Smooth muscle cell (in vitro differentiated cells): ENCODE data around the gene CXCL9. TPM values are rescaled to one million over a fixed set of nuclear protein-coding genes. Genes with fewer than 3 reads are reported as not detected.

Experiments used
- DNase-seq: peaks from one replicate; lab custom pipeline; 2025; ENCODE audit not compliant: unreplicated experiment; lab: John Stamatoyannopoulos, UW
- H2AFZ ChIP-seq: fragments of 200-600 bp; sonication (generic); 2 replicates; pipeline ENCODE4 v1.6.0; 2016; ENCODE audit warnings: antibody characterized with exemption, low read depth, mild to moderate bottlenecking
- H3F3A ChIP-seq: fragments of 200-600 bp; sonication (generic); 2 replicates; pipeline ENCODE4 v1.6.0; 2017; ENCODE audit warnings: antibody characterized with exemption, low read depth
- H3K27ac ChIP-seq: fragments of 200-600 bp; sonication (generic); 2 replicates; pipeline ENCODE4 v1.5.1; 2016; ENCODE audit warnings: low read depth, mild to moderate bottlenecking
- H3K27me3 ChIP-seq: fragments of 200-600 bp; sonication (generic); 2 replicates; pipeline ENCODE4 v1.6.1; 2016; ENCODE audit warnings: low read depth, mild to moderate bottlenecking
- H3K36me3 ChIP-seq: fragments of 200-600 bp; sonication (generic); 2 replicates; pipeline ENCODE4 v1.5.1; 2016; ENCODE audit warnings: low read depth
- H3K4me1 ChIP-seq: fragments of 200-600 bp; sonication (generic); 2 replicates; pipeline ENCODE4 v1.5.1; 2016; ENCODE audit warnings: low read depth
- H3K4me2 ChIP-seq: fragments of 200-600 bp; sonication (generic); 2 replicates; pipeline ENCODE4 v1.6.0; 2016; ENCODE audit warnings: mild to moderate bottlenecking
- H3K4me3 ChIP-seq: fragments of 200-600 bp; sonication (generic); 2 replicates; pipeline ENCODE4 v1.5.1; 2016; ENCODE audit warnings: mild to moderate bottlenecking
- H3K79me2 ChIP-seq: fragments of 200-600 bp; sonication (generic); 2 replicates; pipeline ENCODE4 v1.6.0; 2016; ENCODE audit warnings: low read depth, mild to moderate bottlenecking
- H3K9ac ChIP-seq: fragments of 200-600 bp; sonication (generic); 2 replicates; pipeline ENCODE4 v1.6.0; 2016; ENCODE audit warnings: low read depth
- H3K9me3 ChIP-seq: fragments of 200-600 bp; sonication (generic); replicated peaks from 2 replicates; pipeline ENCODE4 v1.5.1; 2016; ENCODE audit warnings: low read depth
- H4K20me1 ChIP-seq: fragments of 200-600 bp; sonication (generic); 2 replicates; pipeline ENCODE4 v1.6.0; 2016; ENCODE audit warnings: low read depth
- WGBS: methylation state at CpG from one replicate; pipeline ENCODE4 v1.1.7; 2016; ENCODE audit warnings: low lambda C conversion rate; 5-methylcytosine and 5-hydroxymethylcytosine counted together
- polyA plus RNA-seq: library from polyadenylated mRNA; unstranded; fragments of >200 nt; fragmentation: Nextera tagmentation; extraction: Ambion mirVana; gene quantifications from 2 replicates; pipeline ENCODE4 v1.2.1, GENCODE V29; 2016
- total RNA-seq: library from RNA; depleted of rRNA; stranded (reverse); fragments of >200 nt; gene quantifications from 2 replicates; pipeline ENCODE4 v1.2.3, GENCODE V29; 2014
- TF ChIP-seq, protein P1 (sequence below): fragments of 200-600 bp; sonication (generic); IDR thresholded peaks from 2 replicates; pipeline ENCODE4 v1.5.1; 2017; ENCODE audit warnings: borderline replicate concordance, mild to moderate bottlenecking, antibody characterized with exemption; ENCODE audit not compliant: insufficient read depth, poor library complexity, severe bottlenecking

Gene CXCL9
- total and polyA plus RNA-seq, 2 experiments from 2014 or later: 0.16 to 0.45 TPM

DNA sequence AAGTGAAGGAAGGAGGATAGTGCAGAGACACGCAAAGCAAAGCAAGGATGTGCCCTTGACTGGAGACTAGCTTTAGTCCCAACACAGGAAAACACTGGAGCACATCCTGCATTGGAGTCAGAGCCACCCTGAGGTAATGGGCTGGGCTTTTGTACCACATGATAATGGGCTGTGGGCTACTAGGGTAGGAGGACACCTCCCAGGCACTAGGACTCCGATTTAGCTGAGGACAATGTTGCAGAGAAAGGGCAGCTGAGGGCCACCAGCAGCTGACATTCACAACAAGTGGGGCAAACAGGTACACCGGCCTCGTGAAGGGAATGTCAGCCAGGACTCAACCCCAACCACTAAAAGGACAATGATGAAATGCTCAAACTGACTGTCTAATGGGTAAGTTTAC, 26.7 kb downstream of the CXCL9 start:
- 70% methylated on average over 4 of the region's 4 CpGs for WGBS

DNA sequence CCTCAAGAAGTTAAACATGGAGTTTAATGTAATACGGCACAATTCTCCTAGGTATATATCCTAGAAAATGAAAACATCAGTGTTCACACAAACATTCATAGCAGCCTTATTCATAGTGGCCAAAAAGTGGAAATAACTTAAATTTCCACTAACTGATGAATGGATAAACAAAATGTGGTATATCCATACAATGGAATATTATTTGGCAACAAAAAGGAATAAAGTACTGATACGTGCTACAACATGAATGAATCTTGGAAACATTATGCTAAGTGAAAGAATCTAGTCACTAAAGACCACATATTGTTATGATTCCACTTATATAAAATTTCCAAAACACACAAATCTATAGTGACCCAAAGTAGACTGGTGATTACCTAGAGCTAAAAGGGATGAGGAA, 31.1 kb downstream of the CXCL9 start:
- no peaks in the 10 kb centered on the region for H3K4me1 ChIP-seq
- TF ChIP-seq, protein P1, sequence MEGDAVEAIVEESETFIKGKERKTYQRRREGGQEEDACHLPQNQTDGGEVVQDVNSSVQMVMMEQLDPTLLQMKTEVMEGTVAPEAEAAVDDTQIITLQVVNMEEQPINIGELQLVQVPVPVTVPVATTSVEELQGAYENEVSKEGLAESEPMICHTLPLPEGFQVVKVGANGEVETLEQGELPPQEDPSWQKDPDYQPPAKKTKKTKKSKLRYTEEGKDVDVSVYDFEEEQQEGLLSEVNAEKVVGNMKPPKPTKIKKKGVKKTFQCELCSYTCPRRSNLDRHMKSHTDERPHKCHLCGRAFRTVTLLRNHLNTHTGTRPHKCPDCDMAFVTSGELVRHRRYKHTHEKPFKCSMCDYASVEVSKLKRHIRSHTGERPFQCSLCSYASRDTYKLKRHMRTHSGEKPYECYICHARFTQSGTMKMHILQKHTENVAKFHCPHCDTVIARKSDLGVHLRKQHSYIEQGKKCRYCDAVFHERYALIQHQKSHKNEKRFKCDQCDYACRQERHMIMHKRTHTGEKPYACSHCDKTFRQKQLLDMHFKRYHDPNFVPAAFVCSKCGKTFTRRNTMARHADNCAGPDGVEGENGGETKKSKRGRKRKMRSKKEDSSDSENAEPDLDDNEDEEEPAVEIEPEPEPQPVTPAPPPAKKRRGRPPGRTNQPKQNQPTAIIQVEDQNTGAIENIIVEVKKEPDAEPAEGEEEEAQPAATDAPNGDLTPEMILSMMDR: no peak
- no peaks in the 10 kb centered on the region for H3K27me3 ChIP-seq
- no peak overlapping the region for H2AFZ ChIP-seq
- no peaks in the 10 kb centered on the region for H3K9me3 ChIP-seq
- H3K36me3 ChIP-seq: peaks cover 56% of the 10 kb centered on the region
- H3K27ac ChIP-seq: no peak overlapping the region
- no peak overlapping the region for H3K9ac ChIP-seq
- H3K4me3 ChIP-seq: no peak overlapping the region
- H3K79me2 ChIP-seq: peaks cover 4% of the 10 kb centered on the region
- WGBS: 97% methylated on average over 2 of the region's 2 CpGs
- DNase-seq: no peak
- H3K4me2 ChIP-seq: no peak overlapping the region
- no peaks in the 10 kb centered on the region for H3F3A ChIP-seq
- no peaks in the 10 kb centered on the region for H4K20me1 ChIP-seq

More for the DNA sequence above, 26.7 kb downstream of the CXCL9 start:
- no peak overlapping the region for H3K4me2 ChIP-seq
- H3K9me3 ChIP-seq: no peaks in the 10 kb centered on the region
- no peak overlapping the region for H3K9ac ChIP-seq
- no peak overlapping the region for H3K4me3 ChIP-seq
- H3K4me1 ChIP-seq: no peaks in the 10 kb centered on the region
- H3K36me3 ChIP-seq: peaks cover 38% of the 10 kb centered on the region
- no peak for DNase-seq
- H3F3A ChIP-seq: no peaks in the 10 kb centered on the region
- H3K27me3 ChIP-seq: no peaks in the 10 kb centered on the region
- peaks cover 32% of the 10 kb centered on the region for H3K79me2 ChIP-seq
- H2AFZ ChIP-seq: no peak overlapping the region
- H3K27ac ChIP-seq: no peak overlapping the region
- peaks cover 42% of the 10 kb centered on the region for H4K20me1 ChIP-seq
- TF ChIP-seq, protein P1: no peak

DNA sequence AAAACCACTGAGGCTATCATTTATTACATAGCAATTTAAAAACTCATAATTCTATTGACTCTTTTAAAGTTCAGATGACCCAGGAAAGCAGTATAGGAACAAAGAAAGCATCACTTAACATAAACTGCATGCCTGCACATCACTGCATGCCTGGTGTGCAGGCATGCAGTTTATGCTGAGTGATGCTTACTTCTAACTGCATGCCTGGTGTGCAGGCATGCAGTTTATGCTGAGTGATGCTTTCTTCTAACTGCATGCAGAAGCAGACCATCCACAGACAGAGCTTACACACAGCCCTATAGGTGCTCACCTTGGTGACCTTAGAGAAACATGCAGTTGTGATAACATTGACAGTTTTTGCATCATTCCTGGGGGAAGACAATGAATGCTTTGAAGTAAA, 33.5 kb downstream of the CXCL9 start:
- Histone ChIP-seq H3K79me2 (no peaks in the 10 kb centered on the region), H3K4me2 (no peak overlapping the region), H3K9me3 (no peaks in the 10 kb centered on the region), H3K27ac (no peak overlapping the region), H2AFZ (no peak overlapping the region), H3K27me3 (no peaks in the 10 kb centered on the region), H3K9ac (no peak overlapping the region), H3K36me3 (peaks cover 62% of the 10 kb centered on the region), H3F3A (no peaks in the 10 kb centered on the region), H4K20me1 (no peaks in the 10 kb centered on the region), H3K4me1 (no peaks in the 10 kb centered on the region), H3K4me3 (no peak overlapping the region)
- no peak for DNase-seq
- TF ChIP-seq, protein P1: no peak

DNA sequence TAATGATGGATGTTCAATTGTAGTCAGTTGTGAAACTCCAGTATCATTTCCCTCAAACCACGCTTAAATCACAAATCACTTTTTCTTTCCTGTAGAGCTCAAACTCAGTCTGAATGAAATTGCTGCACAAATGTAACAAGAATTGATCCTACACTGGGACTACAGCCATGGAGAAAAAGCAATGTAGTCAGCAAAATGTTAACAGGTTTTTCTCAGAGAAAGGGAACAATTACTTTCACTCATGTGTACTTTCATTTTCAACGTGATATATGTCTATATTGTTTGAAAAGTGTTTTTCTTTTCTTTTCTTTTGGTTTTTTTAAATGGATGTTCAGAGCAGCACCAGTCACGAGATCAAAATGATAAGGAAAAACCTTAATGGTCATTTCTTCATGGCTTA, 39.2 kb downstream of the CXCL9 start:
- Histone ChIP-seq H3K79me2 (no peaks in the 10 kb centered on the region), H4K20me1 (no peaks in the 10 kb centered on the region), H3K36me3 (peaks cover 74% of the 10 kb centered on the region), H2AFZ (no peak overlapping the region), H3K9me3 (no peaks in the 10 kb centered on the region), H3K4me2 (no peak overlapping the region), H3K4me3 (no peak overlapping the region), H3K9ac (no peak overlapping the region), H3K27ac (no peak overlapping the region), H3F3A (no peaks in the 10 kb centered on the region), H3K27me3 (no peaks in the 10 kb centered on the region), H3K4me1 (no peaks in the 10 kb centered on the region)
- DNase-seq: no peak
- whole genome bisulfite sequencing: 97% methylated on average over 3 of the region's 3 CpGs
- TF ChIP-seq, protein P1: no peak
